Omental fat pad (tissue), 4 donors: ENCODE measurements around the gene PLAC8. TPM values are rescaled to one million over a fixed set of nuclear protein-coding genes. Genes with fewer than 3 reads are reported as not detected.
"Not testable (repeated sequence)": the region's sequence is repeated elsewhere in the genome, so short reads cannot be mapped to it uniquely, and the experiment has no call there.

Experiments used
- ATAC-seq: fragments of 150-250 bp; one replicate; pipeline ENCODE4 v1.9.1; 2016; ENCODE audit warnings: mild to moderate bottlenecking, moderate library complexity; ENCODE audit not compliant: low FRiP score
- DNase-seq: peaks from one replicate; pipeline ENCODE4 v3.0.0-alpha.2; 2019; ENCODE audit warnings: low spot score
- CTCF ChIP-seq, 3 donors: fragments of 450-650 bp; IDR thresholded peaks; one replicate each; pipeline ENCODE4 v1.5.1; 2016 to 2017; ENCODE audit warnings: antibody characterized with exemption in 3 of 3, mild to moderate bottlenecking in 3 of 3, moderate library complexity in 2 of 3
- total RNA-seq, 4 donors: library from RNA; depleted of rRNA; stranded (reverse); fragments of >200 nt; gene quantifications; one replicate each; pipeline ENCODE4 v1.1.0, GENCODE V29; 2016

The PLAC8 gene
- total RNA-seq, 4 donors from 2014 or later = 2.6 to 7.6 (median 3.9) TPM

GRCh38 chr4:83146841-83147240 lies 32.3 kb upstream of the PLAC8 start:
- no peak for TF ChIP-seq CTCF (IDR thresholded peaks at IDR 0.05)
- ATAC-seq = no peak

GRCh38 chr4:83145776-83146175 lies 31.2 kb upstream of the PLAC8 start:
- not testable (repeated sequence) for ATAC-seq, DNase-seq

More at GRCh38 chr4:83146841-83147240, 32.3 kb upstream of the PLAC8 start:
- no peak for DNase-seq

GRCh38 chr4:83139514-83140156 lies 25.1 kb upstream of the PLAC8 start:
- DNase-seq = no peak
- no peak for ATAC-seq
- no peak for TF ChIP-seq CTCF (IDR thresholded peaks at IDR 0.05)

GRCh38 chr4:83138946-83139345 lies 24.4 kb upstream of the PLAC8 start:
- ATAC-seq = no peak
- no peak for DNase-seq
- TF ChIP-seq CTCF (IDR thresholded peaks at IDR 0.05) = no peak

- no peak for TF ChIP-seq CTCF (IDR thresholded peaks at IDR 0.05)
- DNase-seq (no peak), ATAC-seq (no peak)
Observed at GRCh38 chr4:83132065-83132464, 17.5 kb upstream of the PLAC8 start.

GRCh38 chr4:83129264-83129663 lies 14.7 kb upstream of the PLAC8 start:
- DNase-seq (no peak), ATAC-seq (no peak)
- TF ChIP-seq CTCF (IDR thresholded peaks at IDR 0.05) = no peak

GRCh38 chr4:83128240-83128929 lies 13.9 kb upstream of the PLAC8 start:
- DNase-seq (no peak), ATAC-seq (no peak)
- no peak for TF ChIP-seq CTCF (IDR thresholded peaks at IDR 0.05)
